B cell (primary cell): ENCODE data around the gene SH3D19.

Experiments
- CTCF ChIP-seq: fragments of 200-600 bp; IDR thresholded peaks from one replicate; pipeline ENCODE4 v1.8.0; 2022; ENCODE audit warnings: antibody characterized with exemption, mild to moderate bottlenecking
- EZH2 ChIP-seq: IDR thresholded peaks from 2 replicates; pipeline ENCODE4 v1.6.1; 2012; ENCODE audit warnings: borderline replicate concordance, low read depth, mild to moderate bottlenecking, moderate library complexity, low read length; ENCODE audit not compliant: insufficient read depth, poor library complexity, severe bottlenecking

- TF ChIP-seq CTCF (no peak), EZH2 (no peak)
Measured at GRCh38 chr4:151361126-151361525, 35.7 kb upstream of the SH3D19 start.
